AG09309 (cell line): ENCODE data around the gene CLIC4.
"Not testable (repeated sequence)": the region's sequence is repeated elsewhere in the genome, so short reads cannot be mapped to it uniquely, and the experiment has no call there.

Experiments used
- DNase-seq: peaks from one replicate; pipeline ENCODE4 v3.0.0-alpha.2; 2010; ENCODE audit warnings: low read depth
- H3K4me3 ChIP-seq: 2 replicates; pipeline ENCODE4 v1.5.1; 2011; ENCODE audit warnings: mild to moderate bottlenecking, low read depth, low read length, moderate library complexity; ENCODE audit not compliant: control insufficient read depth
- CTCF ChIP-seq: IDR thresholded peaks from 2 replicates; pipeline ENCODE4 v1.5.1; 2011; ENCODE audit warnings: mild to moderate bottlenecking, low read depth, low read length, inconsistent platforms; ENCODE audit not compliant: insufficient read depth, control insufficient read depth; ENCODE audit errors: missing control alignments

The CLIC4 gene

GRCh38 chr1:24890887-24891286 lies 145.6 kb downstream of the CLIC4 start:
- no peak for TF ChIP-seq CTCF
- DNase-seq, result no peak
- no peak overlapping the region for H3K4me3 ChIP-seq

- not testable (repeated sequence) for DNase-seq
Measured at GRCh38 chr1:24891367-24891766, 146.1 kb downstream of the CLIC4 start.

DNA sequence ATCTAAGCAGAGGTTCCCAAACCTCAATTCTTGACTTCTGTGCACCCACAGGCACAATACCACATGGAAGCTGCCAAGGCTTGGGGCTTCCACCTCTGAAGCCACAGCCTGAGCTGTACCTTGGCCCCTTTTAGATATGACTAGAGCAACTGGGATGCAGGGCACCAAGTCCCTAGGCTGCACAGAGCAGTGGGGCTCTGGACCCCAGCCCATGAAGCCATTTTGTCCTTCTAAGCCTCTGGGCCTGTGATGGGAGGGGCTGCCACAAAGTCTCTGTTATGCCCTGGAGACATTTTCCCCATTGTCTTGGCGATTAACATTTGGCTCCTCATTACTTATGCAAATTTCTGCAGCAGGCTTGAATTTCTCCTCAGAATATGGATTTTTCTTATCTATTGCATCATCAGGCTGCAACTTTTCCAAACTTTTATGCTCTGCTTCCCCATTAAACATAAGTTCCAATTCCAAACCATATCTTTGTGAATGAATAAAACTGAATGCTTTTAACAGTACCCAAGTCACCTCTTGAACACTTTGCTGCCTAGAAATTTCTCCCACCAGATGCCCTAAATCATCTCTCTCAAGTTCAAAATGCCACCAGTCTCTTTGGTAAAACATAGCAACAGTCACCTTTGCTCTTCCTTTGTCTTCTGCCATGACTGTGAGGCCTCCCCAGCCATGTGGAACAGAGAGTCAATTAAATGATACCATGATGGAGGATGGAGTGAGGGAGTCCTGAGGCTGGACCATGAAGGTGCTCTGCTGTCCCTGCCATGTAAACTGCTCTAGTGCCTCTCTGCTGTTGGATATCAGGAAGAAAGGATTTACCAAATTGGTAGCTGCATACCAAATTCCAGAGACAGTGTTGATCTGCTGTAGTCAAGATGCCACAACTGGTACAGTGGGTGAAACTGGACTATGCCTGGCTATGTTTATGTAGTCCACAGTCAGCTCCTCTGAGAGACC lies 147.2 kb downstream of the CLIC4 start:
- no peak overlapping the region for H3K4me3 ChIP-seq
- DNase-seq, result no peak
- no peak for TF ChIP-seq CTCF

More at GRCh38 chr1:24891367-24891766, 146.1 kb downstream of the CLIC4 start:
- not testable (repeated sequence) for H3K4me3 ChIP-seq

- no peak for DNase-seq
- no peak overlapping the region for H3K4me3 ChIP-seq
- no peak for TF ChIP-seq CTCF
Measured at GRCh38 chr1:24893431-24893830, 148.2 kb downstream of the CLIC4 start.
